Measurements from ENCODE around the gene RIOK3. TPM values are rescaled to one million over a fixed set of nuclear protein-coding genes. Genes with fewer than 3 reads are reported as not detected.
A peak's percentile ranks its signal among the peaks of the same experiment; 100 is the strongest.

Gene RIOK3
- total and polyA plus RNA-seq, 2 of the 4 experiments (the other 2 are of a cell fraction): 21.5 to 38.9 TPM

DNA sequence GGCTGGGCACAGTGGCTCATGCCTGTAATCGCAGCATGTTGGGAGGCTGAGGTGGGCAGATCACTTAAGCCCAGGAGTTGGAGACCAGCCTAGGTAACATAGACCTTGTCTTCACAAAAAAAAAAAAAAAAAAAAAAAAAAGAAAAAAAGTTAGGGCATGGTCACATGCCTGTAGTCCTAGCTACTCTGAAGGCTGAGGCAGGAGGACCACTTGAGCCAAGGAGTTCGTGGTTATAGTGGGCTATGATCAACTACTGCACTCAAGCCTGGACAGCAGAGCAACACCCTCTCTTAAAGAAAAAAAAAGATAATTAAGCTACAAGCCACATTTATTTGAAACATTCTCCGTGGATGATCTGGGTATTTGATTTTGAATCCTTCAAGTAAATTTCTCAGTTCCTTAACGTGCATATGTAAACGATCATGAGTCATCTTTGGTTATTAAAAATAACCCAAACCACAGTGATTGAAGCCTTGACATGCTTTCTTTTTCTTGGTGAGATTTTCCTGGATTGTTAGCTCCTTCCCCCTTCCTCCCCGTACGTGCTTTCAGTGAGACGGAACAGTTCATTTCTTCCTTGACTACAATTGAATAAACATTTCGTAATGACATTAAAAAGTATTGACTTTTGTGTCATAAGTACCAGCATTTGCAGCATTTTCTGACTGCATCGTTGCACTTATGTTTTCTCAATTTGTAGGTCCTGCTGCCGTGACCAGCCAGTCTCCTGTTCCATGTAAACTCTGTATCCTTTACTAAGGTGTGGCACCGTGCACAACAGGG lies 70.5 kb downstream of the RIOK3 start:
- Histone ChIP-seq H3K27me3 (ENCODE audit: control insufficient read depth, insufficient read depth, low read length) (no peaks in the 10 kb centered on the region), H3K36me3 (ENCODE audit: control insufficient read depth, insufficient read depth, low read length) (peaks cover 60% of the 10 kb centered on the region), H3K23ac (ENCODE audit: low read depth, low read length) (no peak overlapping the region), H2BK120ac (ENCODE audit: low read depth, low read length) (no peak overlapping the region), H3K9me3 (ENCODE audit: control insufficient read depth, insufficient read depth, low read length) (no peaks in the 10 kb centered on the region), H3K4me3 (ENCODE audit: insufficient read depth, low read depth, low read length) (no peak overlapping the region), H2BK5ac (ENCODE audit: low read depth, low read length, poor library complexity, severe bottlenecking) (no peak overlapping the region), H2BK20ac (ENCODE audit: low read depth, low read length) (peak overlapping the region; percentile 35; the same call in 1 of the 2 replicates), H3K18ac (ENCODE audit: low read depth, low read length) (no peak overlapping the region), H3K4me1 (ENCODE audit: control insufficient read depth, insufficient read depth, low read length) (peaks cover 8% of the 10 kb centered on the region), H2AK9ac (replicated peaks; ENCODE audit: low read depth, low read length, poor library complexity) (peak overlapping the region; percentile 43), H2AK5ac (ENCODE audit: low read depth, low read length) (peak overlapping the region; percentile 20), H4K20me1 (ENCODE audit: insufficient read depth, low read length) (peaks cover 15% of the 10 kb centered on the region; the same call in 1 of the 2 replicates), H3K14ac (replicated peaks; ENCODE audit: low read depth, low read length) (0 out of 2 replicates have a peak overlapping the region, but pooled peaks have one; percentile 12), H3K9me1 (ENCODE audit: insufficient read depth, low read length) (peaks cover 20% of the 10 kb centered on the region), H3K56ac (ENCODE audit: extremely low read depth, insufficient read depth, low read length) (no peak overlapping the region), H3K79me1 (ENCODE audit: low read depth in 1 of 2, low read length in 2 of 2) (peaks cover 0 to 20% of the 10 kb centered on the region in 2 experiments; a peak in 3 of 4 replicates), H4K91ac (ENCODE audit: insufficient read depth, low read depth, low read length) (no peak overlapping the region), H3K4me2 (ENCODE audit: low read depth, low read length) (peak overlapping the region; percentile 2; the same call in 1 of the 2 replicates), H3K4ac (ENCODE audit: low read depth, low read length) (peak overlapping the region; percentile 12), H3K27ac (ENCODE audit: insufficient read depth, low read length) (no peak overlapping the region), H2AFZ (replicated peaks; ENCODE audit: low read length, poor library complexity) (no peak overlapping the region), H2BK15ac (ENCODE audit: low read depth, low read length) (no peak overlapping the region), H4K5ac (ENCODE audit: low read depth, low read length) (no peak overlapping the region), H3K9ac (ENCODE audit: low read depth, low read length) (no peak overlapping the region), H4K8ac (ENCODE audit: low read depth in 2 of 2, low read length in 2 of 2) (no peak overlapping the region)
- dilution Hi-C loops (cut with HindIII; ENCODE audit: low sequenced_read_pairs, unreplicated experiment) (no loop called here), intact Hi-C loops (cut with micrococcal nuclease) (no loop called here), in situ Hi-C loops (cut with MboI; ENCODE audit: low sequenced_read_pairs) (no loop called here)
- ChIA-PET CTCF (interaction anchor here (0.6 to 1.3 kb wide), 3 partner anchors 8 to 311 kb away, joined by 3 to 4 read pairs (median 3); no protein-coding TSS in a partner anchor), POLR2A (ENCODE audit: unreplicated experiment) (no interaction called here)
- DNase-seq (peak; percentile 48), ATAC-seq (ENCODE audit: low read depth) (peak; percentile 52)
- peak; percentile 27; the same call in 1 of the 2 replicates for TF ChIP-seq CEBPB (IDR thresholded peaks at IDR 0.05; ENCODE audit: low read depth, low read length)
- no peak for TF ChIP-seq SMC3 (IDR thresholded peaks at IDR 0.05; ENCODE audit: low read depth, low read length)
- no peak for TF ChIP-seq RCOR1 (IDR thresholded peaks at IDR 0.05; ENCODE audit: insufficient replicate concordance, low read length)
- BruUV-seq (replicated peaks): no TSS peak
- 88% methylated on average over 2 of the region's 12 CpGs; no CpG with 5 or more reads in 1 of the 2 experiments for WGBS, 2 experiments (ENCODE audit: extremely low coverage in 2 of 2, insufficient read length in 1 of 2)
